HUES6 (cell line): Measurements from ENCODE around the gene OGFOD2.

Experiments used
- H3K27ac ChIP-seq: 2 replicates; pipeline ENCODE4 v1.7.0; 2013; ENCODE audit warnings: low read depth, mild to moderate bottlenecking, low read length, inconsistent platforms
- H3K27me3 ChIP-seq: 2 replicates; pipeline ENCODE4 v1.6.1; 2013; ENCODE audit warnings: low read length; ENCODE audit not compliant: control insufficient read depth, insufficient read depth
- H3K36me3 ChIP-seq: 2 replicates; pipeline ENCODE4 v1.6.1; 2013; ENCODE audit warnings: low read length; ENCODE audit not compliant: control insufficient read depth, insufficient read depth
- H3K4me1 ChIP-seq: 2 replicates; pipeline ENCODE4 v1.6.1; 2013; ENCODE audit warnings: low read length; ENCODE audit not compliant: control insufficient read depth, insufficient read depth
- H3K4me3 ChIP-seq: 2 replicates; pipeline ENCODE4 v1.5.1; 2013; ENCODE audit warnings: low read depth, low read length
- H3K9ac ChIP-seq: one replicate; pipeline ENCODE4 v1.6.1; 2013; ENCODE audit warnings: mild to moderate bottlenecking, low read length
- H3K9me3 ChIP-seq: 2 replicates; pipeline ENCODE4 v1.6.1; 2013; ENCODE audit warnings: low read depth, low read length; ENCODE audit not compliant: control insufficient read depth, insufficient read depth

OGFOD2 gene

DNA sequence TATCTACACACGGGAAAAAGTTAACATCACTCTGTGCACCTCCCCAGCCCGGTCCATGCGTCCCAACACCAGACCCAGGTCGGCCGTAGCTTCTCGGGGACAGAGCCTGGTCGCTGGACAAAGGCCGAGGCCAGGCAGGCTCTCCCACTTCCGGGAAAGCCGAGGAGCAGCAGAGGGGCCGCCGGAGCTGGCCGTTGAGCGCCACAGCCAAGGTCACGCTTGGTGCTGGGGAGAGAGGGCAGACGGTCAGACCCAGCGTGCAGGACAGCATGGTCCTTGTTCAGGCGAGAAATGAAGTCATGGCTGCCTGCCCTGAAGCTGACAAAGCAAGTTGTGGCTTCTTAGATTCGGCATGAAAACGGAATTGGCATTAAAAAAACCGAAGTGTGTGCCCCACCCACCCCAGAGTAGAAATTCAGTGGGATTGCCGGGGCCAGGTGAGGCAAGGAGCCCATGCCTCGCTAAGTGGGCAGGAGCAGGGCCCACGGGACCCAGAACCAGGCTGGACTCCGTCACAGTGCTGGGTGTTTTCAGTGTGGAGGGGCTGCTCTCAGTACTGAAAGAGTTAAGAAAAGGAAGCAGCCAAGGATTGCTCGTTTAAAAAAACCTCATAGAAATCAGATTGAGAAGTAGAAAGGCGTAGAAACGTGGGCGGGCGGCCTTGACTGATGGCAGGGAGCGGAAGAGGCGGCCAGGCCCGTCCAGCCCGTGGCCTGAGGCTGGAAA is 9.7 kb downstream of the OGFOD2 start:
- H3K36me3 ChIP-seq, result peaks cover 47% of the 10 kb centered on the region
- H3K9me3 ChIP-seq, result no peaks in the 10 kb centered on the region
- H3K9ac ChIP-seq, result no peak overlapping the region
- H3K4me1 ChIP-seq, result peaks cover 17% of the 10 kb centered on the region
- H3K27ac ChIP-seq, result no peak overlapping the region
- no peaks in the 10 kb centered on the region for H3K27me3 ChIP-seq
- H3K4me3 ChIP-seq, result no peak overlapping the region

DNA sequence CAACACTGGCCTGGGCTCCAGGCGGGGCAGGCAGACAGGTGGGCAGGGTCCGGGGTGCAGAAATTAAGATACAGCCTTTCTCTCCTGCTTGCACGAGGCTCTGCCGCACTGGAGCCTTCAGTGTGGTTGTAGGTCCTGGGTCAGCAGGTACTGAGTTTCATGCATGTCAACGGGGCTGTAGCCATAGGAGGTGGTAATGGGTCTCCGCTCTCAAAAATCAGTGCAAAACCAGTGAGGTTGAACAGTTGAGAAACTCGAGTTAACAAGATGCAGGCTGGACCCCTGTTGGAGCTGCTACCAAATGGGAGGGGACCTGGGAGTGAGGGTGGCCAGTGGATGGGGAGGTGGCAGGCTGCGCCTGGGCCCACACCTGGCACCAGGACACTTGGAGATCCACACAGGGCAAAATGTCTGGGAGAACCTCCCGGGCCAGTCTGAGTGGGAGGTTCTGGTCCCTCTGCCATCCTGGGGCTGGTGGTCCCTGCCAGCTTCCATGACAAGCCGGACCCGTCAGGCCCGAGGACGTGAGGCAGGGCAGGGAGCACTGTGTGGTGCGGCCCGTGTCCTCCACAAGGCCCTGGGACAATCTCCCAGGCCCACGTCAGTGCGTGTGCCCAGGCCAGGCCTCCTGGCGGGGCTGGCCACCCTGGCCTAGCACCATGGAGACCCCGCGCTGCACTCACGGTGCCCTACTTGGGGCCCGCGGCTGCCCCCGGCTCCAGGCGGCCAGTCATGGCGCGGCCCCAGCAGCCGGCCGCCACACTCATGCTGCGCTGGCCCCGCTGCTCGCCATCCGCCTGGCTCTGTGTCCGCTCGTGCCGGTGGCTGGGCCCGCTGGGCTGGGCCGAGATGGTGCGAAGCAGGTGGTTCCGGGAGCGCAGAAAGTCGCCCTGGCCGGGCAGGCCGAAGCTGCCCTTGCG is 10.6 kb downstream of the OGFOD2 start:
- H3K36me3 ChIP-seq, result peaks cover 52% of the 10 kb centered on the region
- no peak overlapping the region for H3K9ac ChIP-seq
- peaks cover 16% of the 10 kb centered on the region for H3K4me1 ChIP-seq
- H3K9me3 ChIP-seq, result no peaks in the 10 kb centered on the region
- H3K4me3 ChIP-seq, result no peak overlapping the region
- H3K27ac ChIP-seq, result no peak overlapping the region
- no peaks in the 10 kb centered on the region for H3K27me3 ChIP-seq

DNA sequence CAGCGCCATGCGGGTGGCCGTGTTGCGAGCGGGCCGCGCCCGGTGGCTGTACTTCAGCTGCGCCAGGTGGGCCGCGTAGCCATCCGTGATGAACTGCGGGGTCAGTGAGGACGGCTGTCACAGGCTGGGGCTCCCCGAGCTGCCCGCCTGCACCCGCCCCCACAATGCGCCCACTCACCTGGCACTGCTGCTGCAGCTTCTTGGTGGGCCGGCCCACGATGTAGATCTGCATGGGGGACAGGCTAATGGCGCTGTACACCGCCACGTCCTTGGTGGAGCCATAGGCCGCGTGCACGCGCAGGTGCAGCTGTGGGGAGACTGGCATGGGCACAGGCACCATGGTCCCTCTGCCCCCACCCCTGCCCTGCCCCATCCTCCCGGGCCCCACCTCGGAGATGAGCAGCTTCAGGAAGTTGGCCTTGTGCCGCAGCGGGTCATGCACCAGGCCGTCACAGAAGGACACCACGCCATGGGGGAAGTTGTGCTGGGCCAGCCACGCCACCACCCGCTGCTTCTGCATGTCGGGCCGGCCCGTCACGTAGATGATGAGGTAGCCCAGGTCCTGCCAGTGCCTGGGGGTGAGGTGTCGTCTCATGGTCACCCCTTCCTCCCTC is 11.3 kb downstream of the OGFOD2 start:
- H3K27me3 ChIP-seq, result no peaks in the 10 kb centered on the region
- no peak overlapping the region for H3K4me3 ChIP-seq
- H3K9me3 ChIP-seq, result no peaks in the 10 kb centered on the region
- peaks cover 54% of the 10 kb centered on the region for H3K36me3 ChIP-seq
- no peak overlapping the region for H3K27ac ChIP-seq
- H3K4me1 ChIP-seq, result peaks cover 15% of the 10 kb centered on the region
- no peak overlapping the region for H3K9ac ChIP-seq

DNA sequence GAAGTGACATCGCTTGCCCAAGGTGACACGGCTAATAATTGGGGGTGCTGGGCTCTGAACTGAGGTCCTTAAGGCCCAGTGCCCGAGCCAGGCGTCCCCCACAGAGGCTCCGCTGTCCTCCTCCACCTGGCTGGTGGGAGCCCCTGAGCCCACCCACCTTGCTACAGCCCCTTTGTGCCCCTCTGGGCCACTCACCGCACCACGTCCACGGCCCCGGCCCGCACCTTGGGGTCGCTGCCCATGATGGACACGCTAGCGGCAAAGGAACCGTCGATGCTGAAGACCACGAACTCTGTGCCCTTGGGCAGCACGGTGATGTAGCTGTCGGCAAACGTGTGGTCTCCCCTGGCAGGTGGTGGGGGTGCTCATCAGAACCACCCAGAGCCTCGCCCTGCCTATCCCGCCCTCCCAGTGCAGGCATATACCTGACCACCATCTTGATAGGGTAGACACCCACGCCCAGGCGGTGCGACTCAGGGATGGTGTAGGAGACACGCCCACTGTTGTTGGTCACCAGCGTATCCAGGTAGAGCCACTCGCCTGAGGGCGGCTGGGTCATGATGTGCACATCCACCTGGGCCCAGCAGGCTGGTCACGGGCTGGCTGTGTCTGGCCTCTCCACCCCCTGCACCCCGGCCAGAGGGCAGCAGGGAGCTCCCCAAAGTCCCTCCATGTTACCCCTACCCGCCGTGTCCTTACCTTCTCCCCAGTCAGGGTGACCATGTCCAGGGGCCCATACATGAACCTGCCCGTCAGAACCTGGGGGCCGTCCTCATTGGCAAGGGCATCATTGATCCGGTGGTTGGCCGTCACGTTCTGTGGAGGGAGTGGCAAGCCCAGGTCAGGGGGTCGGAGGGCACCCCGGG is 12.3 kb downstream of the OGFOD2 start:
- Histone ChIP-seq H3K4me3 (no peak overlapping the region), H3K36me3 (peaks cover 58% of the 10 kb centered on the region), H3K27ac (no peak overlapping the region), H3K4me1 (peaks cover 9% of the 10 kb centered on the region), H3K9ac (no peak overlapping the region), H3K9me3 (no peaks in the 10 kb centered on the region), H3K27me3 (no peaks in the 10 kb centered on the region)

GRCh38 chr12:122988036-122988435 is 13.0 kb downstream of the OGFOD2 start:
- H3K4me3 ChIP-seq, result no peak overlapping the region
- H3K36me3 ChIP-seq, result peaks cover 52% of the 10 kb centered on the region
- peaks cover 9% of the 10 kb centered on the region for H3K4me1 ChIP-seq
- H3K27me3 ChIP-seq, result no peaks in the 10 kb centered on the region
- no peak overlapping the region for H3K27ac ChIP-seq
- H3K9me3 ChIP-seq, result no peaks in the 10 kb centered on the region
- H3K9ac ChIP-seq, result no peak overlapping the region

GRCh38 chr12:122988612-122989212 is 13.7 kb downstream of the OGFOD2 start:
- Histone ChIP-seq H3K9ac (no peak overlapping the region), H3K4me3 (no peak overlapping the region), H3K9me3 (no peaks in the 10 kb centered on the region), H3K27me3 (no peaks in the 10 kb centered on the region), H3K36me3 (peaks cover 48% of the 10 kb centered on the region), H3K4me1 (peaks cover 9% of the 10 kb centered on the region), H3K27ac (no peak overlapping the region)

DNA sequence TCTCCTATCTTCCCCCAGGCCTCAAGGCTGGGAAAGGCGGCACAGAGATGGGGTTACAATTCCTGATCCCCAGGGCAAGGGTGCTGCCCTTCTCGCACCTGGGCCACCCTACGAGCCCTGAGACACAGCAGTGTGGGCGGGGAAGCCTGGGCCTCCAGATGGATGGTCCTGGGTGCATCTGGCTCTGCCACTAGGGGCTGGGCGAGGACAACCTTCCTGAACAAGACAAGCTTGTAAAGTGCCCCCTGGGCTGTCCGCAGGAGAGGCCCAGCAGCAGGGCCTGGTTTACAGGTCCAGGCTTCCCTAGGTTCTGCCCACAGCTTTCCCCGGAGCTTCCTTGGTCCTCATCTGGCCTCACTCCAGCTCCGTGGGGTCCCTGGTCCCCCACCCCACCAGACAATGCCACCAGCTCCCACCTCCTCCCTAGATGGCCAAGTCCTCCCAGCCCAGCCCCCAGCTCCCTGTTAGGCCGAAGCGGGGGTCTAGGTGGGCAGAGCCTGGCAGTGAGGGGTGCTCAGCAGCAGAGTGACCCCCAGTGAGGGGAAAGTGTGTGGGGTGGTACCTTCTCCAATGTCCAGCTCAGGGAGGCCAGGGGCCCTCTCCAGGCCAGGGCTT is 14.3 kb downstream of the OGFOD2 start:
- no peak overlapping the region for H3K27ac ChIP-seq
- H3K9me3 ChIP-seq, result no peaks in the 10 kb centered on the region
- no peak overlapping the region for H3K4me3 ChIP-seq
- peaks cover 49% of the 10 kb centered on the region for H3K36me3 ChIP-seq
- H3K9ac ChIP-seq, result no peak overlapping the region
- H3K27me3 ChIP-seq, result no peaks in the 10 kb centered on the region
- peaks cover 3% of the 10 kb centered on the region; the same call in 1 of the 2 replicates for H3K4me1 ChIP-seq

DNA sequence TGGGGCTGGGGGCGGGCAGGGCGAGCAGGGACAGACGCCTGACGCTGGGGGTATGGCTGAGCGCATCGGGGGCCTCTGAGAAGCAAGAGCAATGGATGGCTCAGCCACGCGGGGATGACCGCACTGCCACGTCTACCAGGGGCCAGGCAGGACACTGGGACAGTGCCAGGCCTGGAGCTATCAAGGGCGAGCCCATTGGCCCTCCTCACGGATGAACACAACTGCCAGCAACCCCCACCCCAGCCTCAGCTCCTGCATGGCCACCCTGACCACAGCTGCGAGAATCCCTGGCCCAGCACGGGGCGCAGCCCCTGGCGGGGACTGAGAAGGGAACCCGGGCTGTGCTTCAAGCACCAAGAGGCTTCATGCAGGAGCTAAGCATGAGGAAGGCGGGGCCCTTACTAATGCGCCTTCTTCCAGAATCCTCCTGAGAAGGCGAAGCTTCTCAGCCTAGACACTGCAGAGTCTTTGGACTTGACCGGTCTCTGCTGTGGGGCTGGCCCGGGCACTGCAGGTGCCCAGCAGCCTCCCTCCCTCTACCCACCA is 14.9 kb downstream of the OGFOD2 start:
- H3K4me1 ChIP-seq, result no peaks in the 10 kb centered on the region
- no peaks in the 10 kb centered on the region for H3K9me3 ChIP-seq
- H3K9ac ChIP-seq, result no peak overlapping the region
- no peaks in the 10 kb centered on the region for H3K27me3 ChIP-seq
- peaks cover 50% of the 10 kb centered on the region for H3K36me3 ChIP-seq
- no peak overlapping the region for H3K4me3 ChIP-seq
- no peak overlapping the region for H3K27ac ChIP-seq

GRCh38 chr12:122990561-122990960 is 15.5 kb downstream of the OGFOD2 start:
- Histone ChIP-seq H3K9me3 (no peaks in the 10 kb centered on the region), H3K4me1 (no peaks in the 10 kb centered on the region), H3K27ac (no peak overlapping the region), H3K9ac (no peak overlapping the region), H3K27me3 (no peaks in the 10 kb centered on the region), H3K36me3 (peaks cover 48% of the 10 kb centered on the region), H3K4me3 (no peak overlapping the region)
